ENCODE results near the gene MYOF.
"Not testable (repeated sequence)": the region's sequence is repeated elsewhere in the genome, so short reads cannot be mapped to it uniquely, and the experiment has no call there.

The MYOF gene

DNA sequence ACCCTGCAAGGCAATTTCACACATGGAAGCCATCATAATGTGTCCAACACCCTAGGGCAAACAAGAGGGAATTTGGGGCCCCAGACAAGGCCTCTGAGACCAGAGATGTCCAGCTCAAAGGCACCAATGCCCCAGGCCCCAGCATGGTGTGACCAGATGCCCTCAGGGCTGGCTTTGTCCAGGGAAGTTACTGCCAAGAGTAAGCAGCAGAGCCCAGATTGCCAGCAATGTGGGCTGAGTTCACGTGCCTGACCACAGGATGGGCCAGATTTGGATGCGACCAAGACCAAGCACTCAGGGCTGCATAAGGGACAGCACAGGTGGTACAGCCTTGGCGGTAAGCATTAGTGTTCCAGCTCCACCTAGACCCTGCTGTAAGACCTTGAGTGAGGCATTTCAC is 12.7 kb downstream of the MYOF start:
- DNase-seq (ENCODE audit: extremely low read depth, low read depth), result no peak
- TF ChIP-seq, protein P1, sequence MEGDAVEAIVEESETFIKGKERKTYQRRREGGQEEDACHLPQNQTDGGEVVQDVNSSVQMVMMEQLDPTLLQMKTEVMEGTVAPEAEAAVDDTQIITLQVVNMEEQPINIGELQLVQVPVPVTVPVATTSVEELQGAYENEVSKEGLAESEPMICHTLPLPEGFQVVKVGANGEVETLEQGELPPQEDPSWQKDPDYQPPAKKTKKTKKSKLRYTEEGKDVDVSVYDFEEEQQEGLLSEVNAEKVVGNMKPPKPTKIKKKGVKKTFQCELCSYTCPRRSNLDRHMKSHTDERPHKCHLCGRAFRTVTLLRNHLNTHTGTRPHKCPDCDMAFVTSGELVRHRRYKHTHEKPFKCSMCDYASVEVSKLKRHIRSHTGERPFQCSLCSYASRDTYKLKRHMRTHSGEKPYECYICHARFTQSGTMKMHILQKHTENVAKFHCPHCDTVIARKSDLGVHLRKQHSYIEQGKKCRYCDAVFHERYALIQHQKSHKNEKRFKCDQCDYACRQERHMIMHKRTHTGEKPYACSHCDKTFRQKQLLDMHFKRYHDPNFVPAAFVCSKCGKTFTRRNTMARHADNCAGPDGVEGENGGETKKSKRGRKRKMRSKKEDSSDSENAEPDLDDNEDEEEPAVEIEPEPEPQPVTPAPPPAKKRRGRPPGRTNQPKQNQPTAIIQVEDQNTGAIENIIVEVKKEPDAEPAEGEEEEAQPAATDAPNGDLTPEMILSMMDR (IDR thresholded peaks at IDR 0.05; ENCODE audit: low read depth, low read length), result no peak

DNA sequence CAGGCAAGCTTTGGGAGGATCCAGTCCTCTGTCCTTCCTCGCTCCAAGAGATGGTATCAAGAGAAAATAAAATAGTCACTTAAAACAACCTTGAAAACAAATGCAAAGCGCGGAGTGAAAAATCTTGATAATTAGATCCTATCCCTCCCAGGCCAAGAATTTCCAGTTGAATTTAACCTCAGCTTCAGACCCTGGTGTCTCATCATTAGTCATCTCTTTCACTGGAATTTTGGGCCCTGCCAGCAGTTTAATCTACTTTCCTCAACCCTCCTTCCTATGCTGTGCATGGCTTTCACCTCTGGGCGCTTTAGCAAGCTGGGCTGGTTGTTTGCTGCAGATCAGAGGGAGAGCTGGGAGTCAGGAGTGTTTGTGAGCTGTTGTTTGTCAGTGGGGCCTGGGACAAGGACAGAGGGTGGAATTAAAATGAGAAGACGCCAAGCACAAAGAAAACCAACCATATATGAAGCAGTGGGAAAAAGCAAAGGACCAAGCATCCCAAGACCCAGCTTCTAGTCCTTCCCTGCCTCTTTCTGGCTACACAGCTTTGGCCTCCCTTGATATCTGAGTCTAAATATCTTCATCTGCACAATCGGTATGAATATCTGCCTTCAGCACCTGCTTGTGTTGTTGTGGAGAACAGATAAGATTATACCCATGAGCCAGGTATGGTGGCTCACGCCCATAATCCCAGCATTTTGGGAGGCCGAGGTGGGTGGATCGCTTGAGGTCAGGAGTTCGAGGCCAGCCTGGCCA is 13.5 kb downstream of the MYOF start:
- DNase-seq (ENCODE audit: extremely low read depth, low read depth), result peak; percentile 73
- TF ChIP-seq, protein P1 (IDR thresholded peaks at IDR 0.05; ENCODE audit: low read depth, low read length), result no peak

DNA sequence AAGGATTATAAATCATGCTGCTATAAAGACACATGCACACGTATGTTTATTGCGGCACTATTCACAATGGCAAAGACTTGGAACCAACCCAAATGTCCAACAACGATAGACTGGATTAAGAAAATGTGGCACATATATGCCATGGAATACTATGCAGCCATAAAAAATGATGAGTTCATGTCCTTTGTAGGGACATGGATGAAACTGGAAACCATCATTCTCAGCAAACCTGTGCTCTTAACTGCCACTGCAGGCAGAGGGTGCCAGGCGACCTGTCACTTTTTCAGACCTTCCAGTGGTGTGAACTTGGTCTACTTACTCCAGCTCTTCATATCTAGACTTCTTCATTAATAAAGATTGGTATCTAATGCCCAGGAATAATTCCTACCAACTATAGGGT is 14.5 kb downstream of the MYOF start:
- DNase-seq (ENCODE audit: extremely low read depth, low read depth), result not testable (repeated sequence)

DNA sequence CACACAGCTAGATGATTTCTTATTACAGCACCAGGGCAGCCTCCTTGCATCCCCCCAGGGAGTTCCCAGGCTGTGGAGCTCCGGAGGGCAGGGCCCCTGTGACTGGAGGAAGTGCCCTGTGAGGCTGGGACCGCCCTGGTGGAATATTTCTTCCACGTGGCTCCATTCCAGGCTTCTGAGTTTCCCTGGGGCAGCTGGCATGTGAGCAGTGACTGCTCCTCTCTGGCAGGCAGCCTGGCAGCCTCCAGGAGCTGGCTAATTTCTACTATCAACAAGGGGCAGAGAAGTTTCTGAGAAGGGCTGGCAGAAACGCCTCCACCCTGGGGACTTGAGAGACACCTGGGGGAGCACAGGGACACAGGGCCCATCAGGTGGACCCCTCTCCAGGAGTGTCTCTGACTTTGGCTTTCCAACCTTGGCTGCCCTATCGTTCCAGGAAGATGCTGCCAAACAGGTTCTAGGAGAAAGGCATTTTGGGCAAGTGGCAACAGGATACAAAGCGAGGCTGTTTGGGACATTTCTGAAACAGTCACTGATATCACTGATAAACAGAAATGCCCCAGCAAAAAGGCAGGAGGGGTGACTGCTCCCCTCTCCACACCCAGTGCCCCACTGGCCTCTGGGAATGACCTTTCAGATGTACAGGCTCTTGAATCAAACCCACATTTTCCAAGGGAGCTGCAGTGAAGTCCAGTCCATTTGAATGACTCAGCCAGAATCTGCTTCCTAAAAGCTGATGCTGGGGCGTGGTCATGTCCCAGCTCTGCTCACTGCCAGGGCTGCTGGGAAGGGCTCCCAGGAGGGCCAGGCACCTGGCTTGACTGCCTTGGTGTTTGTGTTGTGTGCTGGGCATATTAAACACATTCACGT is 16.1 kb downstream of the MYOF start:
- TF ChIP-seq, protein P1 (IDR thresholded peaks at IDR 0.05; ENCODE audit: low read depth, low read length), result no peak
- DNase-seq (ENCODE audit: extremely low read depth, low read depth), result peak; percentile 88

DNA sequence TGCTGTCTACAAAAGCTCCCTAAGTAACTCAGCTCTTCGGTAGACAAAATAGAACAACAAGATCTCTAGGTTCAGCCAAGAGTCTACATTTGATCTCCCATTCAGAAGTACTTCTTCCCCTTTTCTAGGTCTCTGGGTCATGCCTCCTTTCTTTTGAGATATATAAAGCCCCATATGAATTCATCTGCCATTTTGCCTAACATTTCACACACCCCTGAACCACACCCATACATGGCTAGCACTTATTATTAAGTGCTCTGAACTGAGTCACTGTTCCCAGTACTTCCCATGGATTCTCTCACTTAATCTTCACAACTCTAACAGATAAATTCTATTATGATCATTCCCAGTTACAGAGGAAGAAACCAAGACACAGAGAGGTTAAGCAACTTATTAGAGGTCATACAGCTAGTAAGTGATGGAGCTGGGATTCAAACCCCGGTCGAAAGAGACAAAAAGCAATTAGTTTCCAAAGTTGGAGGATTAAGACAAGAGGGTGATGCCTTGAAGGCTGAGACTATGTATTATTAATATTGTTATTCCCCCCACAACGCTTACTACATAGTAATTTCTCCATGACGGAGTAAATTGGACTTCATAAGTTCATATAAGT is 17.3 kb downstream of the MYOF start:
- DNase-seq (ENCODE audit: extremely low read depth, low read depth), result no peak

DNA sequence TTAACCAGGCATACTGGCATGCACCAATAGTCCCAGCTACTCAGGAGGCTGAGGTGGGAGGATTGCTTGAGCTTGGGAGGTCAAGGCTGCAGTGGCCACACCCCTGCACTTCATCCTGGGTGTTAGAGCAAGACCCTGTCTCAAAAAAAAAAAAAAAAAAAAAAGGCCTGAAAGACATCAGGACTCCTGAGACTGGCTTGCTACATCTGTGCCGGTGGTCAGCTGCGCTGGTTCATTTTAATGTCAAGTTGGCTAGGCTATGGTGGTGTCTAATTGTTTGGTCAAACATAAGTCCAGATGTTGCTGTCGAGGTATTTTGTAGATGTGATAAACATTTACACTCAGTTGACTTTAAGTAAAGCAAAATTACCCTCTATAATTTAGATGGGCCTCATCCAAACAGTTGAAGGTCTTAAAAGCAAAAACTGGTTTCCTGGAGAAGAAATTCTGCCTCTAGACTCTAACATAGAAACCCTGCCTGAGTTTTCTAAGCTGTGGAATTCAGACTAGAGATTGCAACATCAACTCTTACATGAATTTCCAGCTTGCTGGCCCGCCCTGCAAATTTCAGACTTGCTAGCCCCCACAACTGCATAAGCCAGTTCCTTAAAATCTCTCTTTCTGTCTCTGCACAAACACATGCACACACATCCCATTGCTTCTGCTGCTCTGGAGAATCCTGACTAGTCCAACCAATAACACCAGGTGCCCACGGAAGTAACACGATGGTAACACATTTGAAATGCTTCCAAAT is 18.2 kb downstream of the MYOF start:
- TF ChIP-seq, protein P1 (IDR thresholded peaks at IDR 0.05; ENCODE audit: low read depth, low read length), result no peak
- DNase-seq (ENCODE audit: extremely low read depth, low read depth), result peak; percentile 49

More for the DNA sequence above, 17.3 kb downstream of the MYOF start:
- TF ChIP-seq, protein P1 (IDR thresholded peaks at IDR 0.05; ENCODE audit: low read depth, low read length), result no peak

DNA sequence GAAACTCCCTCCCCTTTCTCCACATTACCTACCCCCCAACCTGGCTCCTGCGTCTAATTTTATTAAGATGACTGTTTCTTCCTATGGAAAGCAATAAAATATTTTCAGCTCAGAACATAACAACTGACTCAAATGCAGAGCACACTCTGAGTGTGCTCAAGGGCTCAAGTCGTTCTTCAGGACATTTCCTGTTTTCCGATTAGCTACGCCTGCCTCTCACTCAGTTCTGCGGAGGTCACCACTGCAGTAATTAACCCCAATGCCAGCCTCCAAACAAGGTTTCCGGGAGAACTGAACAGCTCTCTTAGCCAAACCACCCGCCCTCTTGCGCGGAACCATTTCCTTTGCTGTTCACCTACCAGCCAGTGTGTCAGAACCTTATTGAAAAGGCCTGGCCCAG is 19.3 kb downstream of the MYOF start:
- DNase-seq (ENCODE audit: extremely low read depth, low read depth), result no peak
- TF ChIP-seq, protein P1 (IDR thresholded peaks at IDR 0.05; ENCODE audit: low read depth, low read length), result no peak
